ENCODE data around the gene GMNN.

GMNN gene

GRCh38 chr6:24799541-24799915, 24.8 kb downstream of the GMNN start:
- no peak for DNase-seq (ENCODE audit: low read depth in 4 of 4, low spot score in 1 of 4)

- DNase-seq (ENCODE audit: low read depth in 4 of 4, low spot score in 1 of 4): no peak
These were observed 27.7 kb downstream of the GMNN start for GRCh38 chr6:24802271-24803059.

- no peak for DNase-seq (ENCODE audit: low read depth in 4 of 4, low spot score in 1 of 4)
These were observed 32.8 kb downstream of the GMNN start for GRCh38 chr6:24807584-24807983.

- DNase-seq (ENCODE audit: low read depth in 4 of 4, low spot score in 1 of 4): no peak
These were observed 35.0 kb downstream of the GMNN start for GRCh38 chr6:24809728-24810127.

- DNase-seq (ENCODE audit: low read depth in 4 of 4, low spot score in 1 of 4): no peak
These were observed 43.6 kb downstream of the GMNN start for GRCh38 chr6:24818346-24818745.

- DNase-seq (ENCODE audit: low read depth in 4 of 4, low spot score in 1 of 4): no peak
These were observed 47.2 kb downstream of the GMNN start for GRCh38 chr6:24821860-24822444.

- no peak for DNase-seq (ENCODE audit: low read depth in 4 of 4, low spot score in 1 of 4)
These were observed 48.0 kb downstream of the GMNN start for GRCh38 chr6:24822696-24823095.

GRCh38 chr6:24823185-24823584, 48.4 kb downstream of the GMNN start:
- no peak for DNase-seq (ENCODE audit: low read depth in 4 of 4, low spot score in 1 of 4)

- no peak for DNase-seq (ENCODE audit: low read depth in 4 of 4, low spot score in 1 of 4)
These were observed 49.6 kb downstream of the GMNN start for GRCh38 chr6:24824142-24824938.

- no peak for DNase-seq (ENCODE audit: low read depth in 4 of 4, low spot score in 1 of 4)
These were observed 50.4 kb downstream of the GMNN start for GRCh38 chr6:24825130-24825630.

- DNase-seq (ENCODE audit: low read depth in 4 of 4, low spot score in 1 of 4): no peak
These were observed 52.4 kb downstream of the GMNN start for GRCh38 chr6:24827162-24827561.

GRCh38 chr6:24827970-24828369, 53.2 kb downstream of the GMNN start:
- no peak for DNase-seq (ENCODE audit: low read depth in 4 of 4, low spot score in 1 of 4)

- DNase-seq (ENCODE audit: low read depth in 4 of 4, low spot score in 1 of 4): no peak
These were observed 54.9 kb downstream of the GMNN start for GRCh38 chr6:24829657-24830056.

- no peak for DNase-seq (ENCODE audit: low read depth in 4 of 4, low spot score in 1 of 4)
These were observed 57.3 kb downstream of the GMNN start for GRCh38 chr6:24831771-24832716.

- no peak for DNase-seq (ENCODE audit: low read depth in 4 of 4, low spot score in 1 of 4)
These were observed 58.1 kb downstream of the GMNN start for GRCh38 chr6:24832794-24833193.

- DNase-seq (ENCODE audit: low read depth in 4 of 4, low spot score in 1 of 4): no peak
These were observed 59.1 kb downstream of the GMNN start for GRCh38 chr6:24833711-24834386.
